Measurements from ENCODE around the gene CTAG2.
"Not testable (repeated sequence)": the region's sequence is repeated elsewhere in the genome, so short reads cannot be mapped to it uniquely, and the experiment has no call there.

CTAG2 gene

DNA sequence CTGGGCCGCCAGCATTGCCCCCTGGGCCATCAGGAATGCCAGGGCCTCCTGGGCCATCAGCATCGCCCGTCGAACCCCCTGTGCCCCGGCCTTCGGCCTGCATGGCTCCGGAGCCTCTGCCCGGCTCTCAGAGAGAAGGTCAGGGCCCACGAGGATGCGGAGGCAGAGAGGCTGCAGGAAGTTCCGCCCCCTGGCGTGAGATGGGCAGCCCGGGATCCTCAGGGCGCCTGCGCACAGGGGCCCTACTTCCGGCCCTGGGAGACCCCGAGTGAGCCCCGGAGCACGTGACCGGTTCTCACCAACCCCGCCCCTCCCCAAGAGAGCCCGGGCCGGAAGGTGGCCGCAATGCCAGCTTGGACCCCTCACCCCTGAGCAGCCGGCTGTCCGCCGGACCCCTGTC, at the start of gene CTAG2:
Gene CTAG2 (minus strand): TSS at position 167 of the 400 bp plus-strand sequence. CDS start 64 bp downstream, at position 103.
- not testable (repeated sequence) for DNase-seq

DNA sequence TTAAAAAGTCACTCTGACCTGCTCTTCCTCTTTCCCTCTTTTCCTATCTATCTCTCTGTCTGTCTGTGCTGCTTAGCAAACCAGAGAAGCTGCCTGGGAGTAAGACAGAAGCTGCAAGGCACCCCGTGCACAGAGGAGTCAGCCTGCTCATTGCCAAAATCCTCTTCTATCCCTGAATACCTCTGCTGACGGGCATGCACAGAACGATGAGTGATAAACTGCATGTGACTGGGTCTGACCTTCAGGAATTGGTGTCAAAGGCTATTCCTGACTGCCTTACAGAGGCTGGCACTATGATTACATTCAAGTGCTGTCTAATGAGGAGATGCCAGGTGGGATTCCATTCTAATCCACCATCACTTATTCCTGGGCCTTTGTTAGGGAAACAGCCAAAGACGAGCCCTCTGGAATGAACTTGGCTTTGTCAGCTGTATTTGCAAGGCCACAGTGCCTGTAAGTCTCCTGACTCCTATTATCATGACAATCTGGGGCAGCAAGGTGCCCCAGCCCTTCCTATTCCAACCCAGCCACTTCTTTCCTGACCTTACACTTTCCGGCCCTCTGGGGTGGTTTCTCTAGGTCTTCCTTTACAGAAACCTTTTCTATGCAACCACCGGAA, 45.4 kb upstream of the CTAG2 start:
- no peak for DNase-seq

DNA sequence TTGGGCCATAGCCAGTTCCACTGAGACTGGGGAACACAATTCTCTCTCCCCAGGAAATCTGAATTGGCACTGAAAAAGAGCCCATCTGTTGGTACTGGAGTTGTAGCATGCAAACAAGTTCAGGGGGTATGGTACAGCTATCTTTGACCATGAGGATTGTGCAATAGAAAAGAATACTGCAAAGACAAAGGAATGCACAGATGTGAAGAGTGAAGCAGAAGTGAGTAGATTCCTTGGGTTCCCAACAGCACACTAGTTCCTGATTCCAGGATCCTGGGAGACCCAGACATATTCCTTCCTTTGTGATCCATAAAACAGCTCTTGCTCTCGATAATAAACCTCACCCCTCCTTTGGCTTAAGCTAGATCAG, 43.3 kb upstream of the CTAG2 start:
- DNase-seq: no peak

DNA sequence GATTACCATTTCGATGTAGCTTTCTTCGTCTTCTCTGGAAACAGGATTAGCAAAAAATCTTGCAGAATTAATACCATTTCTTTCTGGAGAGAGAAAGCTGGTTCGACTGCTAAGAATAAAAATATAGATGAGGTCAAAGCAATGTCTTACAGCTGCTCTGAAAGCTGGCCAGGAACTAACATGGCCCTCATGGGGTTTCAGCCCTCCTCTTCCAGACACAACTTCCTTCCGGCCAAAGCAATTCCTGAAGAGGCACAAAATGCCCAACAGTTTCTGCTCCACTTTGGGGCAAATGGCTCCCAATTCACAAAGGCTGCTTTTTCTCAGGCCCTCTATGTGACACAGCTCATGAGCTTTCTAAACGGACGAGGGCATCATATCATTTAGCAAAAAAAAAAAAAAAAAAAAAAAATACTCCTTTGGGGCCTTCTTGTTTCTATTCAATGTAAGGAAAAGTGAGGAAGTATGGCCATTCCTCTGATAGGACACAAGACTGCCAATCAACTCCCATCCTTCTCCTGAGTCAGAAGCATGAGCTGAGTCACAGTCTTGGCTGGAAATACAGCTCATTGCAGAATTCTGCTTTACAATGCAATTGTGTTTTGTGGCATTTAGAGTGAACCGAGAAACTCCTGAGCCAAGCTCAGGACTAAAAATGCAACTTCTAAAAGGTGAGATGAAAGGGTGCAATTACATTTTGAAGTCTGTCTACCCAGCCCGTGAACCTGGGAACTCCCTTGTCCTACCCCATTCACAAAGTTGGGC, 42.7 kb upstream of the CTAG2 start:
- no peak for DNase-seq

DNA sequence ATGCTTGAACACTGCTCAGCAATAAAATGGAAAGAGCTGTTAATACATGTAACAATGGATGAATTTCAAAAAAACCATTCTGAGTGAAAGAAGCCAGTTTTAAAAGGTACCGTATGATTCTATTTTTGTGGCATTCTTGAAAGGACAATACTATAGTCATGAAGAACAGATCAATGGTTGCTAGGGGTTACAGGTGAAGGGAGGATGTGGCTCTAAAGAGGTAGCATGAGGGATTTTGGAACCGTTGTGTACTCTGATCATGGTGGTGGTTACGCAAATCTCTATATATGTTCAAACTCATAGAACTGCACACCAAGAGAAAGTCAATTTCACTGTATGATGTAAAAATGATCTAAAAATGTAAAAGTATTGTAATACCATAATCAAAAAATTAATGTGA, 40.0 kb upstream of the CTAG2 start:
- DNase-seq: no peak

DNA sequence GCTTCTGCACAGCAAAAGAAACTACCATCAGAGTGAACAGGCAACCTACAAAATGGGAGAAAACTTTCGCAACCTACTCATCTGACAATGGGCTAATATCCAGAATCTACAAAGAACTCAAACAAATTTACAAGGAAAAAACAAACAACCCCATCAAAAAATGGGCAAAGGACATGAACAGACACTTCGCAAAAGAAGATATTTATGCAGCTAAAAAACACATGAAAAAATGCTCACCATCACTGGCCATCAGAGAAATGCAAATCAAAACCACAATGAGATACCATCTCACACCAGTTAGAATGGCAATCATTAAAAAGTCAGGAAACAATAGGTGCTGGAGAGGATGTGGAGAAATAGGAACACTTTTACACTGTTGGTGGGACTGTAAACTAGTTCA, 37.1 kb upstream of the CTAG2 start:
- not testable (repeated sequence) for DNase-seq

DNA sequence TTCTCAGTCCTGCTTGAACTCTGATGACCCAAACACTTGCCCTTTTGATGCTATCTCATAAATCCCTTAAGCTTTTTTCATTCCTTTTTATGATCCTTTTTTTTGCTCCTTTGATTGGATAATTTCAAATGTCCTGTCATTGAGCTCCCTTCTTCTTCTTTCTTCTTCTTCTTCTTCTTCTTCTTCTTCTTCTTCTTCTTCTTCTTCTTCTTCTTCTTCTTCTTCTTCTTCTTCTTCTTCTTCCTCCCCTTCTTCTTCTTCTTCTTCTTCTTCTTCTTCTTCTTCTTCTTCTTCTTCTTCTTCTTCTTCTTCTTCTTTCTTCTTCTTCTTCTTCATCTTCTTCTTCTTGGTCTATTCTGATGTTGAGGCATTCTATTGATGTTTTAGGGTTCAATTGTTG, 18.7 kb upstream of the CTAG2 start:
- not testable (repeated sequence) for DNase-seq

DNA sequence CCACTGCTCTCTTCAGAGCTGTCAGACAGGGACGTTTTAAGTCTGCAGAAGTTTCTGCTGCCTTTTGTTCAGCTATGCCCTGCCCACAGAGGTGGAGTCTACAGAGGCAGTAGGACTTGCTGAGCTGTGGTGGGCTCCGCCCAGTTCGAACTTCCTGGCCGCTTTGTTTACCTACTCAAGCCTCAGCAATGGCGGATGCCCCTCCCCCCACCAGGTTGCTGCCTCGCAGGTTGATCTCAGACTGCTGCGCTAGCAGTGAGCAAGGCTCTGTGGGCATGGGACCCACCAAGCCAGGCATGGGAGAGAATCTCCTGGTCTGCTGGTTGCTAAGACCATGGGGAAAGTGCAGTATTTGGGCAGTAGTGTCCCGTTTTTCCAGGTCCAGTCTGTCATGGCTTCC, 17.5 kb upstream of the CTAG2 start:
- DNase-seq: not testable (repeated sequence)

DNA sequence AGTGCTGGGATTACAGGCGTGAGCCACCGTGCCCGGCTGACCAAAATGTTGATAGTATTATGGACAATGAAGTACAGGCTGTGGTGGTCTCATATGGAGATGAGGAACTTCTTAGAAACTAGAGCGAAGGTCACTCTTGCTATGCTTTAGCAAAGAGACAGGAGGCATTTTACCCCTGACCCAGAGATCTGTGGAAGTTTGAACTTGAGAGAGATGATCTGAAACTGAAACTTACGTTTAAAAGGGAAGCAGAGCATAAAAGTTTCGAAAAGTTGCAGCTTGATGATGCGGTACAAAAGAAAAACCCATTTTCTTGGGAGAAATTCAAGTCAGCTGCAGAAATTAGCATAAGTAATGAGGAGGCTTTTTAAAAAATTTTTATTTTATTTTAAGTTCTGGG, 8.5 kb upstream of the CTAG2 start:
- no peak for DNase-seq

DNA sequence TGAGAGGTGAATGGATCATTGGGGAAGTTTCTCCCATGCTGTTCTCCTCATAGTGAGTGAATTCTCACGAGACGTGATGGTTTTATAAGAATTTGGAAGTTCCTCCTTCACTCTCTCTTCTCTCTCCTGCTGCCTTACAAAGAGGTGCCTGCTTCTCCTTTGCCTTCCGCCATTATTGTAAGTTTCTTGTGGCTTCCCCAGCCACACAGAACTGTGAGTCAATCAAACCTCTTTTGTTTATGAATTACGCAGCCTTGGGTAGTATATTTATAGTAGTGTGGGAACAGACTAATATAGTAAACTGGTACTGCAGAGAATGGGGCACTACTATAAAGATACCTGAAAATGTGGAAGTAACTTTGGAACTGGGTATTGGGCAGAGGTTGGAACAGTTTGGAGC, 7.8 kb upstream of the CTAG2 start:
- no peak for DNase-seq

DNA sequence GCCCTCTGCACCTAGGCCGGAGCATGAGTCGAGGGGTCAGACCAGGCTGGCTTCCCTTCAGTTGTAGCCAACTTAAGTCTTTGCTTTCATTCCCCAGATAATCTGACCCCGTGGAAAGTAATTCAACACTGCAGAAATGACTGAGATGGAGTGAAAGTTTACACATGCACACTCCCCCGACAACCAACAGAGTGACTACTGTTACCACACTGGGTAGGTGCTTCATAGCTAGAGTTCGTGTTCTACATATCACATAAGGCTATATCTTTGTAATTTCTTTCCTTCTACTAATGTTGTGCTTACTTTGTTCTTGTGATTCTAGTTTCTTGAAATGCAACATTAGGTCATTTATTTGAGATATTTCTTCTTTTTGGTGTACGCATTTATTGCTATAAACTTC, 7.2 kb upstream of the CTAG2 start:
- DNase-seq: no peak

DNA sequence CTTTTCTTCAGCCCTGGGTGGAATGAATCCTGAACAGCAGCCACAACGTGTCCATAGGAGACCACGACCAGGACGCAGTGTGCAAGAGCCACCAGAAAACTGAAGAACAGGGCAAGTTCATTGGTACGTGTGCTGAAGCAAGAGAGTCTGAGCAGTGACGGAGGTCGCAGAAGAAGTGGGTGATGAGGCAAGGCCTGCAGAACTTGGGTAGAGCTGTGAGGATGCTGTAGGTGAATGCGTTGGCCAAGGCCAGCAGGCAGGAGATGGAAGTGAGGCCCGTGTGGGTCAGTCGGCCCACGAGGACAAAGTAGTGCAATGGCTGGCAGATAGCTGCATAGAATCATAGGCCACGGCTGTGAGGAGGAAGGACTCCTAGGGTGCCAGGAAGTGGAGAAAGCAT, 5.6 kb upstream of the CTAG2 start:
- no peak for DNase-seq

DNA sequence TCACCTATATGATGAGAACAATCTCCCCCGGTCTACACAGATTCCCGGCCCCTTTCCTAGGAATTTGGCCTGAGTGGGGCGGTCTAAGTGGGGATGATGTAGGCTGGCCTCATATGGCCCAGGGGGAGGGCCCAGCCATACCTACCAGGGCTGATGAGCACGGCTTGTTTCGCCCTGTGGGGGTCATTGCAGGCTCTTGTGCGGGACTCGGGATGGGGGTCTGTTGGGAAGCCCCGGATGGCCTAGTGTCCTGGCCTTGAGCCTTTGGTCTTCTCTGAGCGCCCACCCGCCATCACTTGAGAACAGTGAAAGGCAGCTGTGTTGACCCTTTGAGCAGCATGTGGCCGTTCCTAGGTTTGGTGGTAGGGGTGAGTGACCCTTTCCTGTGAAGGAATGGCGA, 4.8 kb upstream of the CTAG2 start:
- DNase-seq: no peak

DNA sequence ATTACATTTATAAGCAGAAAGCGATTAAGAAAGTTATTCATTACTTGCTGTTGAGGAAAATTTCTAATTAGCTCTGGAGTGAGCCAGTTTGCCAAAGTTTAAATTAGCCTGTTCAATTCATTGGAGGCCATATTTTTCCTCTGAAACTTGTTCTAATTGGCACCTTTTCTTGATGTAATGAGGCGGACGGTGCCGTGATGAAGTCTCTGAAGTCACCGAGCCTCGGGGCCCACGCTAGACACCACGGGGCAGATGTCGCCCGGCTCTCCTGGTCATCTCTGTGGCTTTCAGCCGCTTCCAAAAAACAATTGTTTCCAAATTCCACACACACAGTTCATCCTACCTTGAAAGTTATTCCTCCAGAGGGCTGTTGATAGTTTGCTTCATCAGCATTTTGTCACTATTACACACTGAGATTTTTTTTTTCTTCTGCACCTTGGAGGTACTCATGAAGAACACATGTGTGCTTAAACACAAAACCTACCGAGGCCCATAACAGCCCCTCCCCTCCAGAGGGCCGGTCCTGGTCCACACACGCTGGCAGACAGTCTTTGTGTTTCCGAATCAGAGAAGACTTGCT, 3.9 kb upstream of the CTAG2 start:
- DNase-seq: no peak

DNA sequence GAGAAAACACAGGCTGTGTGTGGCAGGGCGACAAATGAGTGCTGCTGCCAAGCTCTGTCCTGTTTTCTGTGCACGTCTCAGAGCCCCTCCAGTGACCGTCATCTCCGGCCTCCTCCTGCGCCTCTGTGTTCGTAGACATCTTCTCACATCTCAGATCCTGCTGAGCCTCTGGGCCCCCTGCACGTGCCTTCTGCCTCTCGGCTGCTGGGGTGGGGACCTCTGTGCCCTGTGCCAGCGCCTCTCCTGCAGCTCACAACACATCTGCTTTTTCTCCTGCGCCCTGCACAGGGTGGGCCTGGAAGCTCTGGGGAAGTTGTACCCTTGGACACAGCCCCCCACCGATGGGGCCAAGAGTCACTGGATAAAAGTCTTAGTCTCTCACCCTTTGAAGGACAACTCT, 2.4 kb upstream of the CTAG2 start:
- no peak for DNase-seq

DNA sequence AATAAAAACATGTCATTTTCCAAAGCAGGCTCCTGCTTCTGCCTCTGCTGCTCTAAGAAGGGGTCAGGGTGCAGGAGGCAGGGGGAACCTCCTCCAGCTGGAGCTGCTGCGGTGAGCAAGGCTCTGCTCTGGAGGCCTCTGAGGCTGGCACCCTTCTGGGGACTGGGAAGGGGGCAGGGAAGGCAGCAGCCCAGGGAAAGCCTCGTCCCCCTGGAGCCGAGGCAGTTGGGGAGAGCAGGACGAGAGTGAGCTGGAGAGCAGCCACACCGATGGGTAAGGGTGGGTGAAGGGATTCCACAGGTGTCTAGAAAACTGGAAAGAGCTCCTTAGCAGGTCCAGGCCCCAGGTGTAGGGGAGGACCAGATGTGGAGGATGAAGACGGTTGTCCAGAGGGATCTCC, 2.0 kb upstream of the CTAG2 start:
- DNase-seq: no peak

DNA sequence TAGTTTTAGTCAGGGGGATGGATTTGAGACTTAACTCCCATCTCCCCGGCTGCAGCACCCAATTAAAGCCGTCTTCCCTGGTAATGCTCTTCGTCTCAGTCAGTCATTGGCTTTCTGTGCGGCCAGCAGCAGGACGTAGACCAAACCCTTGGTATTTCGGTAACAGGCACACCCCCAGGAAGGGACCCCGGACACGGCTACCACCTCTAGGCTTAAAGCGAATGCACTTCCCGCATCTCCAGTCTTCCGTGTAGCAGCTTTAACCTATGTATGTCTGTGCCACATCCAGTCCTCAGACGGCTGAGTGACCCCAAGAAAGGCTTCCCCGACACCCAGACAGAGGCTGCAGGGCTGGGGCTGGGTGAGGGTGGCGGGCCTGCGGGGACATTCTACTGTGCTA, 1.5 kb upstream of the CTAG2 start:
- DNase-seq: no peak

DNA sequence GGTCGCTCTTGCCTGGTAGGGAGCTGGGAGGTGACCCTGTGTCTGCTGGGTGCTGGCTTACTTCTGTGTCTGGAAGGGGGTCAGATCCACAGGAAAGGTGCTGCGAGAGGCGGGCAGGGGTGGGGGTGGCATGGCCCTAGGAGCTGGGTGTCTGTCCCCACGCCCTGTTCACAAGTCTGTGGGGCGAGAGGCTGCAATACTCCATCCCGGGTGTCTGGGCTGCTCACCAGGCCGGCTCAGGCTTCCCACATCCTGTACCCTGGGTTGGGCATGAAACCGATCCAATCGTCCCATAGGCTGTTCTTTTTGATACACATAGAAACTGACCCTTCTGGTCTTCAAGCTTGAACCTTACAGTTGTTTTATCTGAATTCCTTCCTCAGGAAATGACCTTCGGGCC, 993 bp upstream of the CTAG2 start:
- DNase-seq: no peak

DNA sequence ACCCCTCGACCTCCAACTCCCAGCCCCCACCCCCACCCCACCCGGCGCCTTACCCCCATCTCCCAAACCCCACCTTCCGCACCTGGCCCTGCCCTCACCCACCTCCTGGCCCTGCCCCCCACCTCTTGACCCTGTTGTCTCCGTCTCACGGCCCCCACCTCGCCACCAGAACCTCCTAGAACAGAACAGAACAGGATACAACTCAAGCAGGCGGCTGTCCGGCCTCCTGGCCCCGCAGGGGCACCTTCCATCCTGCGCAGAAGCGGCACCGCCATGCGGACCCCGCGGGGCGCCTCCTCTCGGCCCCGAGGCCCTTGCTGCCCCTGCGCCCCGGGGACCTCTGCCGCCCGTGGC, 354 bp downstream of the CTAG2 start:
- no peak for DNase-seq

DNA sequence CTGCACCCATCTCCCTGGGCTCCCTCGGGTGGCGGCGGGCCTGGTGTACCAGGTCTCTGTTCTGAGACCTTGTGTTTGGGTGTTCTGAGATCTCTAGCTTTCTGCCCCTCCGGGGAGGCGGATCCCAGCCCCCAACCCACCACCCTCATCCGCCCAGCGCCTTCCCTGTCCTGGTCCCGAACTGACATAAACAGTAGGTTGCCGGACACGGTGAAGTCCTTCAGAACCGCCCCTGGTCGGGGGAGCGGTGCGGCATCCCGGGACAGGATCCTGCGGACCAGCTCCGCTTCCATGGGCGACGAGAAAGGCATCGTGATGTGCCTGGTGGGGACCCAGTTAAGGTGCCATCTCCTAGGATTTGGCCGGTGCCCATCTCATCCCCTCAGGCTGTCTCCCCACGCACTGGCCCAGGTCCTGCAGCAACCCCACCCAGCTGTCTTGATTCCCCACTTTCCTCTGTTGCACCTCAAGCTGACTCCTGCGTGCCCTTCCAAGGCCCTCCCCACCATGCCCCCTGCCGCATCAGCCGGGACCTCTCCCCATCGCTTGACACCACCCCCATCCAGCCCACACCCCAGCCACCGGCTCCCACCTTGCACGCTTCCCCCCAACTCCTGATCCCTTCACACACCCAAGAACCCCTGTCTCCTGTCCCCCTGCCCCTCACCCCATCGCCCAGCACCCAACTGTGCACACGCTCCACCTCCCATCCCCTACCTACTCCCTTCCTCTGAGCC, 900 bp downstream of the CTAG2 start:
- no peak for DNase-seq

DNA sequence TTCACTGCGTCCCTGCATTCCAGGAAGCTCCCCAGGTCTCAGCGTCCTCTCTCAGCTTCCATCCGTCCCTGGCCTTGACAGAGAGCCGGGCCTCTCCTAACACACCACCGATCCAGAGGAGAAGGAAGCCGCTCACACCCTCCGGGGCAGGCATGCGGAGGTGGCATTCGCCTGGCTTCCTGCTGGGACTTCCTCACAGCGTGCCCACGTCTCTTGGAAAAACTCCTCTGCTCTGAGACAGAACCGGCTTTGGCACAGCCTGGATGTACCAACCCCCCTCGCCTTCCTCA, 3.2 kb downstream of the CTAG2 start:
- DNase-seq: no peak

DNA sequence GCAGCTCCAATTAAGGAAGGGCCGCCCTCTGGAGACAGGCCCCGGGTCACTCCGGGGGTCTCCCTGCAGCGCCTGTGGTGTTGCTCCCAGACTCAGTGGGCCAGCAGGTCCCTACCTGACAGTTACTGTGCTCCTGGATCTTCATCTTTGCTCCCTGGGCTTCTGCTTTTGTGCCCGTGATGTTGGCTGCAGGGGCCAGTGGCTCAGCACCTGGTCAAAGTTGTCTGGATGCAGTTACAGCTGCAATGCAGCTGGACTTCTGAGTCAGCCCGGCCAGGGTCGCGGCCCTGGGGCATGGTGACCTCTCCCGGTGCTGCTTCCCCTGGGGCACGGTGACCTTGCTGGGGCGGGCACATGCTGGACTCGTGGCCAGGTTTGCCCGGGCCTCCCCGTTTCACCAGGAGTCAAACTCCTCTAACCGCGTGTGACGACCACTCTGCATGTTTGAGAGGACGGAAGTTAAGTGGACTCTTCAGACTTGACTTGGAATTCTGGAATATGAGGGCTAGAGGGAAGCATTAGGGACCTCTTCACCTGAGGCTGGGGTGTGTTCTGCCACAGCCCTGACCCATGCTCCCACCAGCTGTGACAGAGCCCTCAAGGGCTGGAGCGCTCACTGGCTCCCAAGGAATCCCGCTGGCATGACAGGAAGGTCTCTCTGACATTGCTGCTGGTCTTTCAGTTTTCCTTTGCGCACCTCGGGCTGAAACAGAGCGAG, 3.7 kb downstream of the CTAG2 start:
- no peak for DNase-seq

DNA sequence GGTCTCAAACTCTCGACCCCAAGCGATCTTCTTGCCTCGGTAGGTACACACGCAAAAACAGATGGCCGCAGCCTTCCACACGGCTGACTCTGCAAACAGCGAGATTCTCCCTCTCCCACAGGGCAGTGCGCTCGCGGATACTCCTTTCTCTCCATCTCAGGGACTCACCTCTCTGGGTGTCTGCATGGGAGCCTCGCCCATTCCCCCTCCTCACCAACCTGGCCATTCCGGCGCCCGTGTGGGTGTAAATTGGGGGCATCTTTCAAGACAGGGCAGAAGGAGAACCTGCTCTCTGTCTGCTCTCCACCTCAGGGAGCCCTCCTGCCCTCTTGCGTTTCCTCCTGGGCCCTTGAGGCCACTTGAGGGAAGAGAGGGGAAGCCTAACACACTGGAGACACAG, 4.4 kb downstream of the CTAG2 start:
- no peak for DNase-seq
